HG03571 (cell line): Measurements from ENCODE around the gene DNLZ.

ENCODE experiments used
- ATAC-seq: cut with Tn5 transposase; IDR thresholded peaks from one replicate; pipeline ENCODE4 v1.9.1; 2021; ENCODE audit not compliant: unreplicated experiment

The DNLZ gene

GRCh38 chr9:136377341-136378169 is 14.0 kb upstream of the DNLZ start:
- no peak for ATAC-seq

GRCh38 chr9:136376457-136376856 is 12.9 kb upstream of the DNLZ start:
- ATAC-seq = no peak

- no peak for ATAC-seq
These were observed 11.6 kb upstream of the DNLZ start for GRCh38 chr9:136375096-136375495.

- ATAC-seq = no peak
These were observed 10.6 kb upstream of the DNLZ start for GRCh38 chr9:136374183-136374575.

- ATAC-seq = no peak
These were observed 10.0 kb upstream of the DNLZ start, which contains the start of gene CARD9 for GRCh38 chr9:136373300-136374182. CARD9 (minus strand) TSS chr9:136373669; CDS start chr9:136372078, 1,591 bp downstream.

- ATAC-seq = no peak
These were observed 9.2 kb upstream of the DNLZ start for GRCh38 chr9:136372561-136373299.

- no peak for ATAC-seq
These were observed 8.5 kb upstream of the DNLZ start for GRCh38 chr9:136372006-136372405.

GRCh38 chr9:136371533-136371880 is 8.0 kb upstream of the DNLZ start:
- no peak for ATAC-seq

GRCh38 chr9:136370687-136371532 is 7.4 kb upstream of the DNLZ start:
- no peak for ATAC-seq

GRCh38 chr9:136370037-136370436 is 6.5 kb upstream of the DNLZ start:
- ATAC-seq = no peak

- no peak for ATAC-seq
These were observed 4.6 kb upstream of the DNLZ start for GRCh38 chr9:136368190-136368589.

- ATAC-seq = no peak
These were observed 4.0 kb upstream of the DNLZ start for GRCh38 chr9:136367296-136368145.

- no peak for ATAC-seq
These were observed 3.3 kb upstream of the DNLZ start for GRCh38 chr9:136366826-136367225.

GRCh38 chr9:136365775-136366222 is 2.3 kb upstream of the DNLZ start:
- no peak for ATAC-seq

GRCh38 chr9:136364942-136365774 is 1.6 kb upstream of the DNLZ start:
- ATAC-seq = no peak

- no peak for ATAC-seq
These were observed 605 bp upstream of the DNLZ start for GRCh38 chr9:136363949-136364748.

- ATAC-seq = no peak
These were observed 1.1 kb downstream of the DNLZ start for GRCh38 chr9:136362450-136362784.
